C4-2B (cell line): ENCODE results near the gene HGF.

ENCODE experiments used
- CTCF ChIP-seq: fragments of 450-650 bp; conservative IDR thresholded peaks from 2 replicates; pipeline ENCODE4 v1.5.1; 2017; ENCODE audit warnings: mild to moderate bottlenecking
- ZFX ChIP-seq: fragments of 450-650 bp; IDR thresholded peaks from 2 replicates; pipeline ENCODE4 v1.6.1; 2017

GRCh38 chr7:81714306-81714705, 55.5 kb downstream of the HGF start:
- TF ChIP-seq ZFX (no peak), CTCF (no peak)
